K562 (cell line): ENCODE data around the gene CNPY4. TPM values are rescaled to one million over a fixed set of nuclear protein-coding genes. Genes with fewer than 3 reads are reported as not detected.

Experiments used
- ATAC-seq: fragments of 200-7000 bp; cut with Tn5 transposase; 3 replicates; pipeline ENCODE4 v1.9.1; 2020; ENCODE audit warnings: moderate library complexity
- BruUV-seq: library from RNA; stranded (reverse); fragments of 400-500 nt; replicated peaks from 2 replicates; lab custom pipeline; 2021; lab: Mats Ljungman, UMichigan
- CTCF ChIA-PET: fragments of 300-600 bp; formaldehyde crosslinking; extraction: SDS; loops from one replicate; lab custom pipeline; 2021; ENCODE audit warnings: low intra/inter-chr PET ratio; lab: Yijun Ruan, JAX
- POLR2A ChIA-PET: fragments of 300-600, 350-650 bp; sonication (Branson Sonifier 250); formaldehyde crosslinking; extraction: SDS; loops from one replicate; lab custom pipeline; 2021; ENCODE audit warnings: antibody characterized with exemption, inconsistent platforms; lab: Yijun Ruan, JAX
- DNase-seq, 4 experiments: peaks; one replicate each; pipeline versions ENCODE4 v3.0.0 to v3.0.0-alpha.2; 2011 to 2018; ENCODE audit warnings: low spot score in 3 of 4, mixed read lengths in 3 of 4; ENCODE audit errors: extremely low read depth in 1 of 4
- FAIRE-seq: peaks from 2 replicates; lab custom pipeline; 2011; peaks lifted over from hg19 to GRCh38; lab: Jason Lieb, UNC
- H2AFZ ChIP-seq: 2 replicates; pipeline ENCODE4 v1.6.0; 2011; ENCODE audit warnings: low read depth, low read length, control low read depth, inconsistent platforms
- H3K27ac ChIP-seq: fragments of 200-600 bp; 3 replicates; pipeline ENCODE4 v1.8.0; 2011; ENCODE audit warnings: low read depth, mild to moderate bottlenecking, control low read depth, inconsistent platforms, low read length, moderate library complexity, mixed read lengths; ENCODE audit errors: extremely low read depth
- H3K27me3 ChIP-seq, 2 experiments: fragments of 300-600 bp in 1 of 2; 2 replicates in 1 of 2; 3 replicates in 1 of 2; pipeline versions ENCODE4 v1.6.0 to v1.8.0; 2011; ENCODE audit warnings: inconsistent platforms in 2 of 2, low read length in 2 of 2, mild to moderate bottlenecking in 1 of 2, mixed read lengths in 1 of 2, moderate library complexity in 1 of 2; ENCODE audit not compliant: control insufficient read depth in 2 of 2, insufficient read depth in 2 of 2
- H3K36me3 ChIP-seq: fragments of 300-600 bp; 3 replicates; pipeline ENCODE4 v1.8.0; 2011; ENCODE audit warnings: mild to moderate bottlenecking, low read length, inconsistent platforms; ENCODE audit not compliant: control insufficient read depth, insufficient read depth
- H3K4me1 ChIP-seq, 2 experiments: fragments of 200-600 bp in 1 of 2; replicated peaks in 1 of 2; 2 replicates in 1 of 2; 3 replicates in 1 of 2; pipeline versions ENCODE4 v1.5.1 to v1.8.0; 2011; ENCODE audit warnings: inconsistent platforms in 2 of 2, low read length in 2 of 2, mild to moderate bottlenecking in 1 of 2, mixed read lengths in 1 of 2, moderate library complexity in 1 of 2; ENCODE audit not compliant: control insufficient read depth in 2 of 2, insufficient read depth in 2 of 2
- H3K4me2 ChIP-seq: 2 replicates; pipeline ENCODE4 v1.6.1; 2011; ENCODE audit warnings: low read length, control low read depth, inconsistent platforms, mixed read lengths; ENCODE audit not compliant: insufficient read depth
- H3K4me3 ChIP-seq: fragments of 200-600 bp; sonication (generic), shearing (Covaris generic); 2 replicates; pipeline ENCODE4 v1.5.1; 2016; ENCODE audit warnings: control low read depth, inconsistent platforms
- H3K79me2 ChIP-seq: fragments of 200-600 bp; 3 replicates; pipeline ENCODE4 v1.8.0; 2011; ENCODE audit warnings: low read length, inconsistent platforms; ENCODE audit not compliant: control insufficient read depth, insufficient read depth
- H3K9ac ChIP-seq, 2 experiments: 2 replicates each; pipeline versions ENCODE4 v1.6.0 to v1.6.1; 2011; ENCODE audit warnings: low read depth in 2 of 2, low read length in 2 of 2, control low read depth in 1 of 2, inconsistent platforms in 1 of 2, mild to moderate bottlenecking in 1 of 2, mixed read lengths in 1 of 2; ENCODE audit not compliant: insufficient read depth in 1 of 2
- H3K9me1 ChIP-seq: one replicate; pipeline ENCODE4 v1.6.0; 2011; ENCODE audit warnings: inconsistent platforms, mild to moderate bottlenecking, low read length, moderate library complexity; ENCODE audit not compliant: control insufficient read depth, insufficient read depth
- H3K9me3 ChIP-seq: replicated peaks from 2 replicates; pipeline ENCODE4 v1.5.1; 2011; ENCODE audit warnings: low read depth, low read length, inconsistent platforms; ENCODE audit not compliant: control insufficient read depth, insufficient read depth
- H4K20me1 ChIP-seq: replicated peaks from 2 replicates; pipeline ENCODE4 v1.6.1; 2011; ENCODE audit warnings: low read length, inconsistent platforms, mixed read lengths; ENCODE audit not compliant: control insufficient read depth, insufficient read depth
- BHLHE40 ChIP-seq: IDR thresholded peaks from 2 replicates; pipeline ENCODE4 v1.6.1; 2011; ENCODE audit warnings: low read length, improper control_type of control experiment
- E2F6 ChIP-seq, 2 experiments: IDR thresholded peaks; 2 replicates each; pipeline ENCODE4 v1.6.1; 2011; ENCODE audit warnings: borderline replicate concordance in 1 of 2, control low read depth in 1 of 2, low read depth in 1 of 2, low read length in 1 of 2, mild to moderate bottlenecking in 1 of 2, mixed read lengths in 1 of 2, moderate library complexity in 1 of 2; ENCODE audit not compliant: insufficient read depth in 1 of 2, insufficient read length in 1 of 2, poor library complexity in 1 of 2, severe bottlenecking in 1 of 2; ENCODE audit errors: extremely low read depth in 1 of 2
- MGA ChIP-seq: fragments of 450-650 bp; IDR thresholded peaks from 2 replicates; pipeline ENCODE4 v1.6.1; 2016; ENCODE audit warnings: mild to moderate bottlenecking, moderate library complexity
- WGBS: fragments of 100-300 bp; shearing (Covaris generic); methylation state at CpG from one replicate; pipeline ENCODE4 v1.1.6; 2016; ENCODE audit warnings: low coverage, mixed read lengths; ENCODE audit not compliant: insufficient coverage; ENCODE audit errors: missing lambda C conversion rate; 5-methylcytosine and 5-hydroxymethylcytosine counted together
- in situ Hi-C: fragments of 300-500 bp; cut with MboI; formaldehyde crosslinking; loops from 4 replicates; pipeline ENCODE4 v1.15.0; 2018; ENCODE audit warnings: inconsistent platforms, mixed read lengths
- intact Hi-C: fragments of 100-400 bp; cut with micrococcal nuclease; formaldehyde crosslinking; loops from 2 replicates; pipeline ENCODE4 v1.14.2; 2022
- polyA plus RNA-seq, 8 experiments: library from polyadenylated mRNA; depleted of rRNA in 4 of 8; stranded (reverse) in 5 of 8; unstranded in 3 of 8; fragments of >200 nt; fragmentation: Nextera tagmentation in 2 of 8; fragmentation: Illumina TruSeq in 1 of 8; extraction: Ambion mirVana in 2 of 8; extraction: Trizol in 1 of 8; gene quantifications; 2 replicates each; pipeline versions ENCODE4 v1.2.1 to v1.2.3, GENCODE V29; 2011 to 2014; ENCODE audit warnings: inconsistent platforms in 1 of 8, missing spikeins in 1 of 8
- total RNA-seq, 7 experiments: library from RNA; depleted of rRNA in 6 of 7; stranded (reverse); fragments of >200 nt in 6 of 7; fragmentation: Illumina TruSeq in 2 of 7; extraction: Trizol in 2 of 7; gene quantifications; 2 replicates each; pipeline versions ENCODE4 v1.2.1 to v1.2.3, GENCODE V29; 2011 to 2021; ENCODE audit warnings: low replicate concordance in 1 of 7

Gene CNPY4
- total and polyA plus RNA-seq, 9 of the 15 experiments (the other 6 are each of a cell fraction or from before 2014, with no cell fraction given) = 1.9 to 11.2 (median 7.0) TPM

- peaks cover 35 to 64% of the 10 kb centered on the region in 2 experiments for H3K4me1 ChIP-seq
- FAIRE-seq = no peak
- 39% methylated on average over 12 of the region's 13 CpGs for WGBS
- TF ChIP-seq BHLHE40 (peak; percentile 81), MGA (0 out of 2 replicates have a peak, but pooled peaks have one; percentile 15), E2F6 (IDR thresholded peaks at IDR 0.05; ENCODE audit: borderline replicate concordance in 1 of 2, extremely low read depth in 1 of 2, insufficient read depth in 1 of 2, insufficient read length in 1 of 2, low read depth in 1 of 2, low read length in 1 of 2, poor library complexity in 1 of 2, severe bottlenecking in 1 of 2) (peak in 1 of 2 experiments; percentile 47)
Observed at GRCh38 chr7:100122067-100122466, 2.6 kb downstream of the CNPY4 start.

More at GRCh38 chr7:100122067-100122466, 2.6 kb downstream of the CNPY4 start:
- Histone ChIP-seq H3K27ac (peak overlapping the region; percentile 65), H3K4me2 (peak overlapping the region; percentile 36), H3K9me1 (no peaks in the 10 kb centered on the region), H3K9me3 (no peaks in the 10 kb centered on the region), H3K27me3 (no peaks in the 10 kb centered on the region), H3K79me2 (peaks cover 36% of the 10 kb centered on the region), H3K36me3 (no peaks in the 10 kb centered on the region; the same call in 2 of the 3 replicates), H3K9ac (peak overlapping the region in 1 of 2 experiments; percentile 85; a peak in 3 of 4 replicates), H3K4me3 (no peak overlapping the region), H2AFZ (peak overlapping the region; percentile 71), H4K20me1 (0 out of 2 replicates have a peak, but pooled peaks cover 4% of the 10 kb centered on the region)
- POLR2A ChIA-PET = interaction anchor here (0.6 to 5.7 kb wide), 4 partner anchors 21 to 617 kb away, joined by 3 to 45 read pairs (median 4); partner anchors contain the start of genes AP4M1, MCM7 and ZNF3
- BruUV-seq = no TSS peak
- no peak for ATAC-seq
- intact Hi-C loops (no loop called here), in situ Hi-C loops (no loop called here)
- CTCF ChIA-PET = no interaction called here
- DNase-seq = peak in 2 of 4 experiments; percentile 13 to 49
